ENCODE results near the gene FAM20C. TPM values are rescaled to one million over a fixed set of nuclear protein-coding genes. Genes with fewer than 3 reads are reported as not detected.

FAM20C gene
- total and polyA plus RNA-seq, 7 experiments from 2014 or later, result 0.22 to 27.0 (median 4.6) TPM; not detected in 2

DNA sequence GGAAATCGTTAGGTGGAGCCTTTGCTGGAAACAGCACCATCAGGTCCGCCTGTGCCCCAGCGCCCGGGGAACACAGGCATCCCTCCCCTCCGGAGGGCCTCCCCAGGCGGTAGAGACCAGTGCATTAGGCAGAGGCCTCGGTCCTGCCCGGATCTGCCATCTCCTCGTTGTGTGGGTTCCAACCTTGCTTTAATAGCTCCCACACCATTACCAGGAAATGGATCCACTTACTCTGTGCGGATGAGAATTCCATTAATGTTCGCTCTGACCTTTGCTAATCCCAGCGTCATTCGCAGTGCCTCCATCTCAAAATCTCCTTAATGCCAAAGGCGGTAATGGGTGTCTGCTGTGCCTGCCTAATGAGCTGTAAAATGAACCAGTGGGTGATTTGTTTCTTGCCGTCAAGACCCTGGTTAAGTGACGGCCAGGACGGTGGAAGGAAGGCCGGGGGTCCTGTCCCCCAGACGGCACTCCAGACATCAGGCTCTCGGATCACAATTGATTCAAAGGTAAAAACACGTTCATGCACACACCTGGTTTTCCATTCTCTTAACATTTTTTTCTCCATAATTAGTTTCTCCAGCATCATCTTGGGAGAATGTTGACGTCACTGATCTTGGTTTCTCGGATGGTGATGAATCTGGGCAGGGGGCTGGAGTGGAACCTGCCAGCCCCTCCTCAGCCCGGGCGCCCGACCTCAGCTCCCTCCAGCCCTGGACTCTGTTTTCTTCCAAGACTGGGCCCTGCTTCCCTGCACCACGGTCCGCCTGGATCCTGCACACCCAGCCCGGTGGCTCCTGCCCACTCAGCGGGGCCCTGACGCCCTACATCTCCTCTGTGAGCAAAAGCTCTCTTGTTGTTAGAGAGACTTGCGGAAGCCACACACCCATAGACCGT is 22.8 kb upstream of the FAM20C start:
- Mint-ChIP-seq H3K36me3 (no peaks in the 10 kb centered on the region), H3K27me3 (peaks cover 2 to 29% (median 12%) of the 10 kb centered on the region in 5 donors), H3K4me1 (peaks cover 0 to 3% (median 0%) of the 10 kb centered on the region in 7 donors), H3K4me3 (no peak overlapping the region), H3K27ac (no peak overlapping the region), H3K9me3 (no peaks in the 10 kb centered on the region)
- ChIA-PET POLR2A (no interaction called here), CTCF (no interaction called here)
- DNase-seq (no peak), ATAC-seq (no peak)
- Histone ChIP-seq H3K4me1 (ENCODE audit: control insufficient read depth in 2 of 2, insufficient read depth in 2 of 2, low read length in 2 of 2) (no peaks in the 10 kb centered on the region), H3K27me3 (ENCODE audit: control insufficient read depth in 2 of 2, insufficient read depth in 2 of 2, low read length in 2 of 2) (no peaks in the 10 kb centered on the region), H3K36me3 (ENCODE audit: control insufficient read depth in 2 of 3, insufficient read depth in 3 of 3, low read length in 3 of 3) (no peaks in the 10 kb centered on the region), H3K9me3 (ENCODE audit: control insufficient read depth in 2 of 3, low read length in 3 of 3) (no peaks in the 10 kb centered on the region), H3K4me3 (ENCODE audit: low read length) (no peak overlapping the region), H3K27ac (ENCODE audit: low read depth, low read length) (no peak overlapping the region)
- intact Hi-C loops (cut with micrococcal nuclease), result no loop called here

DNA sequence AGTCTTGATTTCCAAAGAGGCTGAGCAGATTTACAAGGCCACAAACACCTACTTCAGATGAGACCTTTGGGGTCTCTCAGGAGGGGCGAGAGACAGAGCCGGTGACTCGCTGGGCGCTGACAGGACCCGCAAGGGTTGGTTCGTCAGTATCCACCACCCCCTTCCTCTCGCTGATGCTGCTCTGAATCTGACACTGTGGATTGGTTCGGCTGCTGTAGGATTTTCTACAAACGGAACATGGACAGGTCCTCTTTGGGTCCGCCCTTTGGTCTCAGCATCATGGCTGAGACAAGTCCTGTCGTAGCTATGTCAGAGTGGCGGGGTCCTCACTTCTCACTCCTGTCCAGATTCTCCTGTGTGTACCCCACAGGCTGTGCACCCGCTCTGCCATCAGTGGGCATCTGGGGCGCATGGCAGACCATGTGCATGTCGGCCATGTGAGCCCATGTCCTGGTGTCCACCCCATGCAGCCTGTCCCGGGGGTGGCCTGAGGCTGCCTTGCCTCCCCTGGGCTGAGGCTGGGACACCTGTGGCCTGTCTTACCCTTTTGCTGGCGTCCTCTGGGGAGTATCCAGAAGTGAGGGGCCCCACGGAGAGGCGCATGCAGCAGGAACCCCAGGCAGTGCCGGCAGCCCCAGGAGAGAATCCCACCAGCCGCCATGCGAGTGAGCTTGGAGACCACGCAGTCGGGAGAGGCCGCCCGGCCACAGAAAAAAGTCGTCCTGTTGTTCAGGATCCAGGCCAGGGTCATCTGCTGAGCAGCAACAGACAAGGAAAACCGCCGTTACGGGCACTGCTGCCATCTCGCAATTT is 21.6 kb upstream of the FAM20C start:
- Mint-ChIP-seq H3K4me1 (peaks cover 0 to 3% (median 0%) of the 10 kb centered on the region in 7 donors), H3K27ac (no peak overlapping the region), H3K36me3 (no peaks in the 10 kb centered on the region), H3K27me3 (peaks cover 2 to 29% (median 12%) of the 10 kb centered on the region in 5 donors), H3K4me3 (no peak overlapping the region), H3K9me3 (no peaks in the 10 kb centered on the region)
- ChIA-PET POLR2A (no interaction called here), CTCF (no interaction called here)
- Histone ChIP-seq H3K4me1 (ENCODE audit: control insufficient read depth in 2 of 2, insufficient read depth in 2 of 2, low read length in 2 of 2) (no peaks in the 10 kb centered on the region), H3K4me3 (ENCODE audit: low read length) (no peak overlapping the region), H3K27ac (ENCODE audit: low read depth, low read length) (no peak overlapping the region), H3K36me3 (ENCODE audit: control insufficient read depth in 2 of 3, insufficient read depth in 3 of 3, low read length in 3 of 3) (no peaks in the 10 kb centered on the region), H3K27me3 (ENCODE audit: control insufficient read depth in 2 of 2, insufficient read depth in 2 of 2, low read length in 2 of 2) (no peaks in the 10 kb centered on the region), H3K9me3 (ENCODE audit: control insufficient read depth in 2 of 3, low read length in 3 of 3) (no peaks in the 10 kb centered on the region)
- DNase-seq (no peak), ATAC-seq (no peak)
- intact Hi-C loops (cut with micrococcal nuclease), result no loop called here

GRCh38 chr7:171364-171904 is 20.9 kb upstream of the FAM20C start:
- Mint-ChIP-seq H3K9me3 (no peaks in the 10 kb centered on the region), H3K4me1 (peaks cover 0 to under 1% (median 0%) of the 10 kb centered on the region in 7 donors), H3K4me3 (no peak overlapping the region), H3K27ac (no peak overlapping the region), H3K36me3 (no peaks in the 10 kb centered on the region), H3K27me3 (peaks cover 2 to 29% (median 12%) of the 10 kb centered on the region in 5 donors)
- Histone ChIP-seq H3K4me1 (ENCODE audit: control insufficient read depth in 2 of 2, insufficient read depth in 2 of 2, low read length in 2 of 2) (no peaks in the 10 kb centered on the region), H3K27ac (ENCODE audit: low read depth, low read length) (no peak overlapping the region), H3K36me3 (ENCODE audit: control insufficient read depth in 2 of 3, insufficient read depth in 3 of 3, low read length in 3 of 3) (no peaks in the 10 kb centered on the region), H3K4me3 (ENCODE audit: low read length) (no peak overlapping the region), H3K9me3 (ENCODE audit: control insufficient read depth in 2 of 3, low read length in 3 of 3) (no peaks in the 10 kb centered on the region), H3K27me3 (ENCODE audit: control insufficient read depth in 2 of 2, insufficient read depth in 2 of 2, low read length in 2 of 2) (no peaks in the 10 kb centered on the region)
- no peak for ATAC-seq
- DNase-seq, result no peak
- POLR2A ChIA-PET, result no interaction called here
- intact Hi-C loops (cut with micrococcal nuclease), result no loop called here
- CTCF ChIA-PET, result no interaction called here

DNA sequence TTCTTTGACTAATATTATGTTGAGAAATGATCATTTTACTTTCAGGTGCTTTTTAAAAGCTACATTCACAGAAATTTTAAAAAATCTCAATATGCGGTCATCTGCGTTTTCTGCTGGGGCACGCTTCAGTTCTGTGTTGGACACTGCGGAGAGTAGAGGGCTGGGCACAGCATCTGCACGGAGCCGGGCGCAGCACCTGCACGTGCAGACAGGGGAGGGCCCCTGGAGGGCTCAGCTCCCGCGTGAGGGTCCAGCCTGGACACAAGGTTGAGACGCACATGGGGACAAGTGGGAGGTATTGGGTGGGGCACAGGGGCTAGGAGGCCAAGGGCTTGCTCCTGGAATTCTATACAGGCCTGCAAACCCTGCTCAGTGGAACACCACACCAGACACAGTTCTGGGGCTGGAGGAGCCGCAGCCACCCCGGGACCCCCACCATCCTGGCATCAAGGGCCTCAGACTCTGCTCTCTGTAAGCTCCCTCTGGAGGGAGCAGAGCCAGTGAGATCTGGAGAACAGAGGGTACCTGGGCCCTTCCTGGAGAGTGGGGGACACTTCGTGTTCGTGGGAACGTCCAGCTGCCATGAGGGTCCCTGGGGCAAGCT is 20.4 kb upstream of the FAM20C start:
- intact Hi-C loops (cut with micrococcal nuclease), result no loop called here
- CTCF ChIA-PET, result no interaction called here
- Histone ChIP-seq H3K4me1 (ENCODE audit: control insufficient read depth in 2 of 2, insufficient read depth in 2 of 2, low read length in 2 of 2) (no peaks in the 10 kb centered on the region), H3K36me3 (ENCODE audit: control insufficient read depth in 2 of 3, insufficient read depth in 3 of 3, low read length in 3 of 3) (no peaks in the 10 kb centered on the region), H3K27me3 (ENCODE audit: control insufficient read depth in 2 of 2, insufficient read depth in 2 of 2, low read length in 2 of 2) (no peaks in the 10 kb centered on the region), H3K4me3 (ENCODE audit: low read length) (no peak overlapping the region), H3K9me3 (ENCODE audit: control insufficient read depth in 2 of 3, low read length in 3 of 3) (no peaks in the 10 kb centered on the region), H3K27ac (ENCODE audit: low read depth, low read length) (no peak overlapping the region)
- Mint-ChIP-seq H3K27me3 (peaks cover 2 to 29% (median 12%) of the 10 kb centered on the region in 5 donors), H3K27ac (no peak overlapping the region), H3K4me1 (no peaks in the 10 kb centered on the region), H3K9me3 (no peaks in the 10 kb centered on the region), H3K36me3 (no peaks in the 10 kb centered on the region), H3K4me3 (no peak overlapping the region)
- no peak for ATAC-seq
- POLR2A ChIA-PET, result no interaction called here
- DNase-seq, result no peak

DNA sequence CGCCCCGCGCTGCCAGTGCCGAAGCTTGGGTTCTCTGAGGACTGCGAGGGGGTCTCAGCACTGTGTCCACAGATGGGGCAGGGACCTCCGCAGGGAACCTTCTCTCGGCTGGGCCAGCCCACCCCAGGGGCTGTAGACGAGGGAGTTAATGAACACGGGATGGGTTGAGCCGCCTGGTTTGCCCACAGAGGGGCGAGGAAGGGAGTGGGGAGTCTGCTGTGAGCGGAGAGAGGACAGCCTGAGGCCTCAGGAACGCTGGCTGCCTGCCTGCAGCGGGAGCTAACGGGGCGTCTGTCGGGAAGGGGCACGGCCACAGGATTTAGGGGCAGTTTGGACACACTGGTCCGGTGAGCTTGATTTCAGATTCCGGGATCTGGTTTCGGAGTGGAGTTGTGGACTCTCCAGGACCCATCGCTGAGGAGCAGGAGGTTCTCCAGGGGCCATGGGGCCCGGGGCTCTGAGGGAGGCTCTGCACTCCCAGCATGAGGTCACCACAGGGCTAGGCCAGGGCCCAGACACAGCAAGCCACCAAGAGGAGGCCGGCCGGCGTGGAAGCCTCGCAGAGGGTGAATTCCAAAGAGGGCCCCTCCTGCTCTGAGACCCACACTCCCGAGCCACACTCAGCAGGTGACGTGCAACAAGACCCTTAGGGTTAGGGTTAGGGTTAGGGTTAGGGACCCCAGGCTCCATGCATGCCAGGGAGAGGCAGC is 19.0 kb upstream of the FAM20C start:
- Mint-ChIP-seq H3K27ac (no peak overlapping the region), H3K27me3 (peaks cover 0 to 20% (median 8%) of the 10 kb centered on the region in 5 donors), H3K9me3 (no peaks in the 10 kb centered on the region), H3K4me3 (no peak overlapping the region), H3K36me3 (no peaks in the 10 kb centered on the region), H3K4me1 (no peaks in the 10 kb centered on the region)
- Histone ChIP-seq H3K36me3 (ENCODE audit: control insufficient read depth in 2 of 3, insufficient read depth in 3 of 3, low read length in 3 of 3) (no peaks in the 10 kb centered on the region), H3K4me3 (ENCODE audit: low read length) (no peak overlapping the region), H3K27me3 (ENCODE audit: control insufficient read depth in 2 of 2, insufficient read depth in 2 of 2, low read length in 2 of 2) (no peaks in the 10 kb centered on the region), H3K27ac (ENCODE audit: low read depth, low read length) (no peak overlapping the region), H3K4me1 (ENCODE audit: control insufficient read depth in 2 of 2, insufficient read depth in 2 of 2, low read length in 2 of 2) (no peaks in the 10 kb centered on the region), H3K9me3 (ENCODE audit: control insufficient read depth in 2 of 3, low read length in 3 of 3) (no peaks in the 10 kb centered on the region)
- ChIA-PET POLR2A (no interaction called here), CTCF (no interaction called here)
- DNase-seq, result no peak
- no peak for ATAC-seq
- intact Hi-C loops (cut with micrococcal nuclease), result no loop called here

GRCh38 chr7:174716-175115 is 17.7 kb upstream of the FAM20C start:
- H3K4me3 ChIP-seq (ENCODE audit: low read length), result no peak overlapping the region
- no peaks in the 10 kb centered on the region for H3K4me1 ChIP-seq (ENCODE audit: control insufficient read depth in 2 of 2, insufficient read depth in 2 of 2, low read length in 2 of 2)
- H3K27ac ChIP-seq (ENCODE audit: low read depth, low read length), result no peak overlapping the region
- intact Hi-C loops (cut with micrococcal nuclease), result no loop called here
- no peak for ATAC-seq
- ChIA-PET POLR2A (no interaction called here), CTCF (interaction anchor here (0.9 kb wide), 1 partner anchor 11 kb away, joined by 5 read pairs; no protein-coding TSS in a partner anchor)
- no peaks in the 10 kb centered on the region for H3K27me3 ChIP-seq (ENCODE audit: control insufficient read depth in 2 of 2, insufficient read depth in 2 of 2, low read length in 2 of 2)
- H3K36me3 Mint-ChIP-seq, result no peaks in the 10 kb centered on the region
- no peak overlapping the region for H3K27ac Mint-ChIP-seq
- H3K4me3 Mint-ChIP-seq, result no peak overlapping the region
- no peak for DNase-seq
- H3K27me3 Mint-ChIP-seq, result peaks cover 0 to 8% (median 5%) of the 10 kb centered on the region in 5 donors
- H3K9me3 Mint-ChIP-seq, result no peaks in the 10 kb centered on the region
- no peaks in the 10 kb centered on the region for H3K9me3 ChIP-seq (ENCODE audit: control insufficient read depth in 2 of 3, low read length in 3 of 3)
- no peaks in the 10 kb centered on the region for H3K36me3 ChIP-seq (ENCODE audit: control insufficient read depth in 2 of 3, insufficient read depth in 3 of 3, low read length in 3 of 3)
- no peaks in the 10 kb centered on the region for H3K4me1 Mint-ChIP-seq
